HG03025 (cell line): ENCODE measurements around the gene FAM98C.
"Not testable (repeated sequence)": the region's sequence is repeated elsewhere in the genome, so short reads cannot be mapped to it uniquely, and the experiment has no call there.

ENCODE experiments used
- ATAC-seq: cut with Tn5 transposase; IDR thresholded peaks from one replicate; pipeline ENCODE4 v1.9.1; 2021; ENCODE audit warnings: mild to moderate bottlenecking, moderate library complexity; ENCODE audit not compliant: unreplicated experiment, low FRiP score

The FAM98C gene

DNA sequence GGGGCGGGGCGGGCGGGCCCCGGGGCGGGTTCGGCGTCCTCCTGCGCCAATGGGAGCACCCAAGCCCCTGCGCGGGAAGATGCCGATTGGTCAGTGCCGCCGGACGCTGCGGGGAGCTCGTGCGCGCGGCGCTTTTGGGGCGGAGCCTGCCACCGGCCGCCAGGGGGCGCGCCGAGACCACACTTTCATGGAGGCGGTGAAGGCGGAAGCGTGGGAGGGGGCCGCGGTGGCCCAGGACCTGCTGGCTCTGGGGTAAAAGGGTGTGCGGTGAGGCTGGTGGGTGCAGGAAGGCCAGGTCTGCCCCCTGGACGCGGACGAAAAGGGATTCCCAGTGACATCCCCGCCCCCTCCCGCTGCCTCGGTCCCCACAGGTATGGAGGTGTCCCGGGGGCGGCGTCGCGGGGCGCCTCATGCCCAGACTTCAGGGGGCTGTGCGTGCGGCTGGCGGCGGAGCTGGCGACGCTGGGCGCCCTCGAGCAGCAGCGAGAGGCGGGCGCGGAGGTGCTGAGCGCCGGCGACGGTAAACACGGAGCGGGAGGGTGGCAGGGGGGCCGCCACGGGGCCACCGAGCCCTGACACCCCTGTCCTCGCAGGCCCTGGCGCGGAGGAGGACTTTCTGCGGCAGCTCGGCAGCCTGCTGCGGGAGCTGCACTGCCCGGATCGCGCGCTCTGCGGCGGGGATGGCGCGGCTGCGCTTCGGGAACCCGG, at the start of gene FAM98C:
FAM98C (plus strand) TSS at position 127 of the 708 bp plus-strand sequence; CDS start at position 188, 61 bp downstream.
- ATAC-seq: peak; percentile 76

- no peak for ATAC-seq
These were observed 46.9 kb upstream of the FAM98C start for GRCh38 chr19:38355728-38356725.

GRCh38 chr19:38358071-38358470, 44.8 kb upstream of the FAM98C start:
- ATAC-seq: no peak

DNA sequence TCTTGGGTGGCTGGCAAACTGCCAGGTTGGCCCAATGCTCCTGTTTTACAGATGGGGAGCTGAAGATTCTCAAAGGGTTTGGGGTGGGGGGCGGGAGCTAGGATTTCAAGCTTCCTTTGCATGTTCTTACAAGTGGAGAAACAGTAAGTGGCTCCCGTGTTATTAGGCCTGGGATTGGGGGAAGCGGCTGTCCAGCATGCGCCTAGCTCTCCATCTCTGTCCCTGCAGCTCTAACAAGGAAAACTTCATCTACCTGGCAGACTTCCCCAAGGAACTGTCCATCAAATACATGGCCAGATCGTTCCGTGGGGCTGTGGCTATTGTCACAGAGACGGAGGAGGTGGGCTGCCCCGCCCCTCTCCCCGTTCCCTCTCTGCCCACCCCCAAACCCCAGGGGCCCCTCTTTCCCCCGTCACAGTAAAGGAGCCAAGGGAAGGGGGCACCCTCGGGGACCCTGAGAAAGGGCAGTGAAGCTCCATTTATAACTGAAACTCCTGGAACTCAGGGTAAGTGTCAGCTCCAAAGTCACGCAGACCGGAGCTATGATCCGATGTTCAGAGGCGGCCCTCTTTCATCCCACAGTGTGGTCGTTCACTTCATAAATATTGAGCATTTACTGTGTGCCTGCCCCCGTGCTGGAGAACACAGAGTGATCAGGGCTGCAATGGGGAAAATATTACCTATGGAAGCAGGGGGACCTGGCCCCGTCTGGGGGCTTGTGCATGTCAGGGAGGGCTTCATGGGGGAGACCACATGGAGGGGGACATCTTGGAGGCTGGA, 43.5 kb upstream of the FAM98C start:
- ATAC-seq: no peak

DNA sequence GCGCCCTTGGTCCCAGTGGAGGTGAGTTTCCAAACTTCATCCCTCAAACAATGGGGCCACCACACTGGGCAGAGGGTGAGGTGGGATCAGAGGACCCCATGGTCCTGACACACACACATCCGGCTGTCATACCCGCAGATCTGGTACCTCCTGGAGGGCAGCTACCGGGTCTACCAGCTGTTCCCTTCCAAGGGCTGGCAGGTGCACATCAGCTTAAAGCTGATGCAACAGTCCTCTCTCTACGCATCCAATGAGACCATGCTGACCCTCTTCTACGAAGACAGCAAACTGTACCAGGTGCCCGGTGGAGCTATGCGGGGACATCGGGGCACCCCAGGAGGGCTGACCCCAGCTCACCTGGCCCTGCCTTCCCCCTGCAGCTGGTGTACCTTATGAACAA, 42.5 kb upstream of the FAM98C start:
- no peak for ATAC-seq

GRCh38 chr19:38360839-38361631, 41.9 kb upstream of the FAM98C start:
- ATAC-seq: no peak

GRCh38 chr19:38361633-38362075, 41.2 kb upstream of the FAM98C start:
- ATAC-seq: no peak

DNA sequence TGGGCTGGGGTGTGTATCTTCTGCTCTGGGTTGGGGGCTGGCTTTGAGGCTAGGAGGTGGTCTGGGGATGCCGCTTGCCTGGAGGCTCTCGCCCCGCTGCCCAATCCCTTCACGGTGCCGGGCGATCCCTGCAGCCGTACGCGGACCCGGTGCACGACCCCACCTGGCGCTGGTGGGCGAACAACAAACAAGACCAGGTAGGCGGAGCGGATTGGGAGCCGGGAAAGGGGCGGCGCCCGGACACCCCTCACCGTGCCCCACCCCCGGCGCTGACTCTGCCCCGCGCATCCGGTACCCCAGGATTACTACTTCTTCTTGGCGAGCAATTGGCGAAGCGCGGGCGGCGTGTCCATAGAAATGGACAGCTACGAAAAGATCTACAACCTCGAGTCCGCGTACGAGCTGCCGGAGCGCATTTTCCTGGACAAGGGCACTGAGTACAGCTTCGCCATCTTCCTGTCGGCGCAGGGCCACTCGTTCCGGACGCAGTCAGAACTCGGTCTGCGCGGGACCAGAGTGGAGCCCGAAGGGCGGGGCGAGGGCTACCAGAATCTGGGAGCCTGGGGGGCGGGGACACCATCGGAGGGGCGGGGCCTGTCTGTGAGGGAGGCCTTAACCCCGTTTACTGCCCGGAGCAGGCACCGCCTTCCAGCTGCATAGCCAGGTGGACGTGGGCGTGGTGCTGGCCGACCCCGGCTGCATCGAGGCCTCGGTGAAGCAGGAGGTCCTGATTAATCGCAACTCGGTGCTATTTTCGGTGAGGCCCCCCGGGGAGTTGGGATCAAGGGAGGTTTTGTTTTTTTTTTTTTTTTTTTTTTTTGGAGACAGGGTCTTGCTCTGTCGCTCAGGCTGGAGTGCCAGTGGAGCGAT, 40.6 kb upstream of the FAM98C start:
- no peak for ATAC-seq

GRCh38 chr19:38362946-38363688, 39.8 kb upstream of the FAM98C start:
- not testable (repeated sequence) for ATAC-seq

DNA sequence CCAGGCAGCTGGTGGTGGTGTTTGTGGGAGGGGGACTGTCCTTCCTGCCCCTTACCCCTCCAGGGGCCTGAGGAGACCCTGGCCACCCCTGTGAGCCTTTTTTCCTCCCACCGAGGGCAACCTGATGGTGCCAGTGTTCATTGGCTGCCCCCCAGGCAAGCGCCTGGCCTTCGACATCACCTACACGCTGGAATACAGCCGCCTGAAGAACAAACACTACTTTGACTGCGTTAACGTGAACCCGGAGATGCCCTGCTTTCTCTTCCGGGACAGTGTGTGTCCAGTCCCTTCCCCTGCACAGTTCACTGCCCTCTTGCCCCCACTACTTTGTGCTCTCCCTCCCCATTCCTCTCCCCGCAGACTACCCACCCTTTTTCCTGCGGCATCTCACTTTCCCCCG, 35.9 kb upstream of the FAM98C start:
- no peak for ATAC-seq

- ATAC-seq: no peak
These were observed 33.3 kb upstream of the FAM98C start for GRCh38 chr19:38369584-38369983.

- ATAC-seq: no peak
These were observed 32.6 kb upstream of the FAM98C start for GRCh38 chr19:38370299-38370698.

DNA sequence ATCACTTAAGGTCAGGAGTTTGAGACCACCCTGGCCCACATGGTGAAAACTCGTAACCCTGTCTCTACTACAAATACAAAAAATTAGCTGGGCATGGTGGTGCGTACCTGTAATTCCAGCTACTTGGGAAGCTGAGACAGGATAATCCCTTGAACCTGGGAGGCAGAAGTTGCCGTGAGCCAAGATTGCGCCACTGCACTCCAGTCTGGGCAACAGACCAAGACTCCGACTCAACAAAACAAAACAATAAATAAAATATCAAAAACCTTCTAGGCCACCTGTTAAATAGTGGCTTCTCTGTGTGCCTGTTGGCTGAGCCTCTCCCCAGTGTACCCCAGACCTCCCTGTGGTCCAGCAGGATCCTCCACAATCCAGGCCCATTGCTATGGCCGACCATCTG, 31.8 kb upstream of the FAM98C start:
- ATAC-seq: no peak

- no peak for ATAC-seq
These were observed 29.0 kb upstream of the FAM98C start for GRCh38 chr19:38373907-38374331.

- ATAC-seq: peak; percentile 89
These were observed 28.4 kb upstream of the FAM98C start, which contains the start of gene PSMD8 for GRCh38 chr19:38374332-38375097. TSS of gene PSMD8 (plus strand) at chr19:38374571. CDS start at chr19:38374602, 31 bp downstream.

DNA sequence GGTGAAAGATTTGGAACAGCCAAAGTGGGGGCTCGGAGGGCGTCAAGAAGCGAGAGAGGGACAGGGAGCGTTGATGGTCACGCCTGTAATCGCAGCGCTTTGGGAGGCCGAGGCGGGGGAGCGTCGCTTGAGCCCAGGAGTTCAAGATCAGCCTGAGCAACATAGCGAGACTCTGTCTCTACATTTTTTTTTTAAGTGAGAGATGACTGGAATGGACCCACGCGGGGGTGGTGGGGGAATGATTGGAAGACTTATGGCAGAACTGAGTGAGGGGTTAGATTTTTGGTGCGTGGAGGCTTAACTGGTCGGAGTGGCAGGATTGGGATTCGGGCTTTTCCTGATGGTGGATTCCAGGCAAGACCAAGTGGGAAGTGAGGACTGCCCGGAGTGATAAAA, 27.8 kb upstream of the FAM98C start:
- ATAC-seq: no peak

- ATAC-seq: no peak
These were observed 27.1 kb upstream of the FAM98C start for GRCh38 chr19:38375748-38376147.
